GM12891 (cell line): Measurements from ENCODE around the gene PPFIA1.

Experiments
- DNase-seq: peaks from one replicate; pipeline ENCODE4 v3.0.0; 2011; ENCODE audit warnings: low spot score; ENCODE audit not compliant: insufficient read length
- FAIRE-seq: peaks from 2 replicates; lab custom pipeline; 2011; peaks lifted over from hg19 to GRCh38; lab: Jason Lieb, UNC
- PAX5 ChIP-seq: IDR thresholded peaks from 2 replicates; pipeline ENCODE4 v1.6.1; 2011; ENCODE audit warnings: low read length, moderate library complexity, mild to moderate bottlenecking; ENCODE audit not compliant: insufficient read depth, severe bottlenecking
- POLR2A ChIP-seq: IDR thresholded peaks from 2 replicates; pipeline ENCODE4 v1.6.1; 2011; ENCODE audit warnings: low read depth, low read length, control low read depth
- POLR2AphosphoS5 ChIP-seq: IDR thresholded peaks from 2 replicates; pipeline ENCODE4 v1.6.1; 2011; ENCODE audit warnings: low read depth, low read length, control low read depth
- POU2F2 ChIP-seq: IDR thresholded peaks from 2 replicates; pipeline ENCODE4 v1.6.1; 2011; ENCODE audit warnings: low read depth, mild to moderate bottlenecking, control low read depth, low read length, moderate library complexity
- SPI1 ChIP-seq: IDR thresholded peaks from 2 replicates; pipeline ENCODE4 v1.6.1; 2011; ENCODE audit warnings: low read depth, low read length, control low read depth
- TAF1 ChIP-seq: IDR thresholded peaks from 2 replicates; pipeline ENCODE4 v1.6.1; 2011; ENCODE audit warnings: low read depth, low read length, control low read depth

The PPFIA1 gene

GRCh38 chr11:70305501-70305900 is 35.0 kb downstream of the PPFIA1 start:
- no peak for DNase-seq
- TF ChIP-seq POU2F2 (no peak), TAF1 (no peak), PAX5 (no peak), SPI1 (no peak), POLR2A (no peak), POLR2AphosphoS5 (no peak)
- FAIRE-seq, result no peak

GRCh38 chr11:70306586-70307033 is 36.1 kb downstream of the PPFIA1 start:
- FAIRE-seq (no peak), DNase-seq (no peak)
- no peak for TF ChIP-seq POU2F2
- TF ChIP-seq SPI1, result no peak
- TF ChIP-seq PAX5, result no peak
- TF ChIP-seq POLR2A, result no peak
- no peak for TF ChIP-seq TAF1
- TF ChIP-seq POLR2AphosphoS5, result no peak

- DNase-seq (no peak), FAIRE-seq (no peak)
- TF ChIP-seq POU2F2, result no peak
- TF ChIP-seq POLR2AphosphoS5, result no peak
- no peak for TF ChIP-seq TAF1
- TF ChIP-seq PAX5, result no peak
- TF ChIP-seq SPI1, result no peak
- TF ChIP-seq POLR2A, result no peak
Observed at GRCh38 chr11:70307176-70307575, 36.7 kb downstream of the PPFIA1 start.

GRCh38 chr11:70311616-70312015 is 41.1 kb downstream of the PPFIA1 start:
- no peak for TF ChIP-seq POLR2AphosphoS5
- no peak for TF ChIP-seq TAF1
- no peak for TF ChIP-seq POLR2A
- DNase-seq (no peak), FAIRE-seq (no peak)

- DNase-seq, result no peak
- TF ChIP-seq PAX5 (no peak), POLR2AphosphoS5 (no peak), POU2F2 (no peak), POLR2A (no peak), TAF1 (no peak), SPI1 (no peak)
Observed at GRCh38 chr11:70312401-70313357, 42.2 kb downstream of the PPFIA1 start.

GRCh38 chr11:70313945-70314344 is 43.5 kb downstream of the PPFIA1 start:
- TF ChIP-seq SPI1 (no peak), TAF1 (no peak), POU2F2 (no peak), POLR2AphosphoS5 (no peak), PAX5 (no peak), POLR2A (no peak)
- DNase-seq, result no peak
- FAIRE-seq, result no peak

More at GRCh38 chr11:70312401-70313357, 42.2 kb downstream of the PPFIA1 start:
- FAIRE-seq, result no peak

GRCh38 chr11:70314730-70315129 is 44.2 kb downstream of the PPFIA1 start:
- DNase-seq (no peak), FAIRE-seq (no peak)
- TF ChIP-seq POU2F2 (no peak), SPI1 (no peak), PAX5 (no peak), POLR2AphosphoS5 (no peak), TAF1 (no peak), POLR2A (no peak)

- FAIRE-seq (no peak), DNase-seq (no peak)
- TF ChIP-seq PAX5 (no peak), TAF1 (no peak), POLR2AphosphoS5 (no peak), POLR2A (no peak), SPI1 (no peak), POU2F2 (no peak)
Observed at GRCh38 chr11:70315716-70316115, 45.2 kb downstream of the PPFIA1 start.

GRCh38 chr11:70317581-70318305 is 47.3 kb downstream of the PPFIA1 start:
- FAIRE-seq (no peak), DNase-seq (no peak)
- TF ChIP-seq POU2F2 (no peak), POLR2A (no peak), SPI1 (no peak), POLR2AphosphoS5 (no peak), PAX5 (no peak), TAF1 (no peak)
